Cardiac septum (tissue), 1 donor: ENCODE results near the gene FTO. TPM values are rescaled to one million over a fixed set of nuclear protein-coding genes. Genes with fewer than 3 reads are reported as not detected.

ENCODE experiments used
- DNase-seq: peaks from one replicate; pipeline ENCODE4 v3.0.0-alpha.2; 2020; ENCODE audit warnings: low spot score
- intact Hi-C: fragments of 100-400 bp; cut with DNase I; formaldehyde crosslinking; loops from one replicate; pipeline ENCODE4 v1.14.0; 2022
- total RNA-seq: library from RNA; stranded (reverse); fragmentation: NEBNext Ultra II Directional; extraction: Animal tissue kit (Norgen Biotek cat#: 25700); gene quantifications from one replicate; pipeline ENCODE4 v1.2.1, GENCODE V29; 2021
- donor health status: DM: no; HTN: no; CAD: no.

Gene FTO
- total RNA-seq, 1 donor from 2014 or later = 70.4 TPM

DNA sequence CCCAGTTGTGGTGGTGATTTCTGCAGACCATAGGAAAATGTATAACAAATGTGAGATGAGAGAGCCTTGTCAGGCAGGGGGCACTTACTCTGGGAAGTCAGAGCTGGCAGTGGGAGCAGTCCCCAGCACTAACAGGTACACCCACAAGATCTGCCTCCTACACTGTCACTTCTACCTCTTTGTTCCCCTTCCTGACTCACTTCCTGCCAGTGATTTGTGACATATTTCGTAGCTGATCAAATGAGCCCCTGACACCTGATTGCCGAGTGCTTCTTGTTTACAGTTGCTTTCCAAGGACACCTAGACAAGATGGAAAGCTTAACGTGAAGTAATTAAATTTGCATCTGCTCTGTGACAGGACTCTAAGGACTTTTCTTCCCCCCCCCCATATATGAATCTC, 40.5 kb downstream of the FTO start:
- DNase-seq = no peak
- intact Hi-C loops = no loop called here

DNA sequence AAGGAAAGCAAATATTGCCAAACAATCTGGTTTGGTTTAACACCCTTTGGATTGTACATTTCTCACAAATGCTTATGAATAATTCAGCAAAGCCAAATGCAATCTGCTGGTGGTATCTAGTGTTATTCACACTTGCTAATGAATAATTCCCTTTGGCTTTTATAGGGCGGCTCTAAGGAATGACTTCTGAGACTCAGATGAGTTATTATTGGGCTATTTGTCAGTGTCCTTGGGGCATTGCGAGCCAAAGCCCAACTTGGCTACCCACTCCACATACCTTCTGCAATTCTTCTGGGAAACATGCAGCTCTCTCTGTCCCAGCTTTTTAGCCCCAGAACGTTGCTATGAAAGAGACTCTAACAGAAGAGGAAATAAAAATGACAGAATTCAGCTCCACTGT, 41.1 kb downstream of the FTO start:
- DNase-seq = no peak
- intact Hi-C loops = no loop called here

- no peak for DNase-seq
- intact Hi-C loops = no loop called here
Observed at GRCh38 chr16:53745753-53746266, 41.9 kb downstream of the FTO start.

- no peak for DNase-seq
- intact Hi-C loops = no loop called here
Observed at GRCh38 chr16:53752560-53752959, 48.6 kb downstream of the FTO start.

GRCh38 chr16:53753431-53753830, 49.5 kb downstream of the FTO start:
- intact Hi-C loops = no loop called here
- DNase-seq = no peak

GRCh38 chr16:53755026-53755910, 51.3 kb downstream of the FTO start:
- intact Hi-C loops = no loop called here

DNA sequence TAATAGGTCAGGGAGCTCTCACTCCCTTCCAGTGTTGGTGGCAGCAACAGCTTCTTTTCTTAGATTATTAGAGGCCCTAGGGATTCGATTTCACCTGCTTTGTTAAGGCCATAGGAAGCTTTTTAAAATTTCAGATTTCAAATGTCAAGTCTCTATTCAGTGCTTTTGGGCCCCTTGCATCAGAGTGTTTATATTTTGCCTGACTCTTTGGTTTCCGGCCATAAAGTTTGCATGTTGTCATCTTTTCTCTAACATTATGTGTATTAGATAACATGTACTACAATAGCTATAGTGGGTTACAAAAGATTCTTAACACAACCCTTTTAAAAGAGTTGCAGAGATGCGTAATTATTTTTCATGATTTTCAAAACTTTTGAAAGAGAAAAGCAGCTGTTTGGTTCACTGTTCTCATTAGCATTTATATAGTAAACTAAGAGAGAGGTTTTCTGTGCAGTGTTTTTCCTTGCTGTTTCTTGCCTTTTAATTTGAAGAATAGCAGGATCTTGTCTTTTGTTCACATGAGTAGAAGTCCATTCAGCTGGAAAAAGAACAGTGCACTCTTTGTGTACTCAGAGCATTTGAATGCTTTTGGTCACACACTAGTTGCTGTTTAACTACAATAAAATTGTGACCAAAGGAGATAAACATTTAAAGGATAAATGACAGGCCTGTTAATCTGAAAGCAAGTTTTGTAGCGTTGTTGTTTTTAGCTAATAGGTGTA, 52.5 kb downstream of the FTO start:
- intact Hi-C loops = no loop called here
- no peak for DNase-seq

More at GRCh38 chr16:53755026-53755910, 51.3 kb downstream of the FTO start:
- DNase-seq = no peak

DNA sequence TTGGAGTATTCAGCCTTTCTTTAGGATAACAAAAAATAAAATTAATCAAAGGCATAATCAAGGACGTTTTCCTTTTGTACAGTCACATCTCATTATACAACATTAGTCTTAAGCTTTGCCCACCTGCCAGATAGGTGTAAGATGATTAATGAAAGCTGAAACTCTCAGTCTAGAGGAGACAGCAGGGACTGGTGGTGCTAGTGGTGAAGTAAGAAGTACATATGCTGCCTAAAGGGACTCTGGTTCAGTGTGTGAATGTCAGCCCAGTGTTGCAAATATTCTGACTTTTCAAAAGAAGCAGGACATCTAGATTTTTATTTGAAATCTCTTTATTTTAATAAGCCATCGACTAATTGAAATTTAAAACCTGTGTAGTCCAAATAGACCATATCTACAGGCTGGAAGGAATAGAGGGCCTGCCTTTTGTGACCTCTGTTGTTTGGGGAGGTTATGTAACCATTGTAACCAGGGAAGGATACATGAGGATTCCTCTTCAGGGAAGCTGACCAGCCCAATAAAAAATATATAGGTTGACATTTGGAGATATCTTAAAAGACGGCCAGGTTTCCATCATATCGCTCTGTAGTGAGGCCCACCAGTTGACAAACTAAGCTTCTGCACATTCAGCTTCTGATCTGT, 54.1 kb downstream of the FTO start:
- DNase-seq = no peak
- intact Hi-C loops = no loop called here

DNA sequence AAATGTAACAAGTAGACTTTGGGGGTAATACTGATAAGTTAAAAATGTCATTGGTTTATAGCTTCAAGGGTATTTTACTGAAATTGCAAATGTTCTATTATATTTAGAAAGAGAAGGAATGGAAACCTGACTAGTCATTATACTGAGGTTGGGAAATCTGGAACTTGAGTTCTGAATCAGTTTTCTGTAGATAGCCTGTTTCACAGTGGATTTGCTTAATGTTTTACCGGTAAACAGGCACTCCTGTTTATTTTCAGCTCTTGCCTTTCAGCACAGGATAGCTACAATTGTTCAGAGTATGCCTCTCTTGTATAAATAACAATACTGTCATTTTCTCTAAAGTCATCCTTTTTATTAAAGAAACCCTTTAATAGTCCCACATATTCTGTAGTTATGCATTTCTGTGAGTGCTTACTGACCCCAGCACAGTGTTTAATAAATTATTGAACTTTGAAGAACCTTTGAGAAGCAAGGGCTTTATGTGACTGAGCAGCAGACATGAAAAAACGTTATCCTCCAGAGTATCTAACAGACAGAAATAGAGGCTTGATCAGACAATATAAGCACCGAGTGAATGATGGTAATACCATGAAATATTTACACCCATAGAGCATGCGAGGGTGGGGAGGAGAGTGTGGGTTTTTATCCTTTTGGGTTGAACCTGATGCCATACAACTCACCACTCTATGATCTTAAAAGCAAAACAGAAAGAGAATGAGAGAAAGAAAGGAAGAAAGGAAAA, 58.2 kb downstream of the FTO start:
- intact Hi-C loops = no loop called here
- DNase-seq = no peak

- DNase-seq = no peak
- intact Hi-C loops = no loop called here
Observed at GRCh38 chr16:53766304-53767016, 62.5 kb downstream of the FTO start.

- intact Hi-C loops = no loop called here
Observed at GRCh38 chr16:53768167-53768566, 64.2 kb downstream of the FTO start.

GRCh38 chr16:53768593-53768992, 64.6 kb downstream of the FTO start:
- intact Hi-C loops = no loop called here
- DNase-seq = no peak

More at GRCh38 chr16:53768167-53768566, 64.2 kb downstream of the FTO start:
- no peak for DNase-seq

GRCh38 chr16:53769185-53769584, 65.2 kb downstream of the FTO start:
- intact Hi-C loops = no loop called here
- DNase-seq = no peak

- no peak for DNase-seq
- intact Hi-C loops = loop anchor here (5.0 kb wide), 2 partner anchors 518 to 1163 kb away; partner anchors contain the start of genes IRX3 and IRX5
Observed at GRCh38 chr16:53769787-53770186, 65.8 kb downstream of the FTO start.

GRCh38 chr16:53770641-53771040, 66.7 kb downstream of the FTO start:
- intact Hi-C loops = loop anchor here (5.0 kb wide), 2 partner anchors 517 to 1162 kb away; partner anchors contain the start of genes IRX3 and IRX5
- no peak for DNase-seq

GRCh38 chr16:53771655-53772497, 67.9 kb downstream of the FTO start:
- intact Hi-C loops = loop anchor here (5.0 kb wide), 2 partner anchors 515 to 1160 kb away; partner anchors contain the start of genes IRX3 and IRX5
- no peak for DNase-seq

GRCh38 chr16:53773150-53773846, 69.3 kb downstream of the FTO start:
- DNase-seq = no peak
- intact Hi-C loops = loop anchor here (5.0 kb wide), 2 partner anchors 514 to 1159 kb away; partner anchors contain the start of genes IRX3 and IRX5
